SW 1271 (cell line): ENCODE measurements around the gene NFIB.

Experiments used
- DNase-seq, 2 experiments: peaks; one replicate each; lab custom pipeline; 2025; lab: John Stamatoyannopoulos, UW

NFIB gene

DNA sequence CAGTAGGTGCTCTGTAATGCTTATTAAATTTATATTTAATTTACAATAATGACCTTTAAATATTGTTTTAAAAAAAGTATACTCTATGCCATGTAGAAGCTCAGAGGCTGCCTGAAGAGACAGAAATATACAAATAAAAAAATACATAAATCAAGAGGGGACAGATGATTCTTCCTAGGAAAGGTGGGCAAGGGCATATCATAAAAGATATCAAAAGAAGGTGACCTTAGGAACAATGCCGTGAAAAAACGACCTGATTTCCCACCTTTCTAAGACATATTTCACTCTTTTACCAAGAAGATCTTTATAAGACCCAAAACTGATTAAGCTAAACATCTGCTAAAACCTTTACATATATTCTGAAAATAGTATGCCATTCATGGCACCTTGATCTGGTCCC is 128.9 kb downstream of the NFIB start:
- no peak for DNase-seq

DNA sequence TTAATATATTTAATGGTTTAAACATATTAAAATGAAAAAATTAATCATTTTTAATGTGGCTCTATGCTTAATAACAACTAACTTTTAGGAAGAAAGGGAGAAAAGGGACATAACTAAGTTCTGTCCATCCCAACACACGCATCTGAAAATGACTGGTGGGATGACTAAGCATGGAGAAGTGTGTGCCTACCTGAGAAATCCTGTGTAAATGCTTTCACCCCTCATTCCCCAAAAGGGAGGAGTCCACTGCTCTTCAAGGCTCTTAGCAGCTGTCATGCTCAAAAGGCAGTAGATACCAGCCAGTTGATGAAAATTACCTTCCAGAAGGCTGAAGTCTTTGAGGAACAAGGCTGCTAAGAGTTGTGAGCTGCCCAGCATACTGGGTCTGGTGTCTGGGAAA is 130.9 kb downstream of the NFIB start:
- no peak for DNase-seq

DNA sequence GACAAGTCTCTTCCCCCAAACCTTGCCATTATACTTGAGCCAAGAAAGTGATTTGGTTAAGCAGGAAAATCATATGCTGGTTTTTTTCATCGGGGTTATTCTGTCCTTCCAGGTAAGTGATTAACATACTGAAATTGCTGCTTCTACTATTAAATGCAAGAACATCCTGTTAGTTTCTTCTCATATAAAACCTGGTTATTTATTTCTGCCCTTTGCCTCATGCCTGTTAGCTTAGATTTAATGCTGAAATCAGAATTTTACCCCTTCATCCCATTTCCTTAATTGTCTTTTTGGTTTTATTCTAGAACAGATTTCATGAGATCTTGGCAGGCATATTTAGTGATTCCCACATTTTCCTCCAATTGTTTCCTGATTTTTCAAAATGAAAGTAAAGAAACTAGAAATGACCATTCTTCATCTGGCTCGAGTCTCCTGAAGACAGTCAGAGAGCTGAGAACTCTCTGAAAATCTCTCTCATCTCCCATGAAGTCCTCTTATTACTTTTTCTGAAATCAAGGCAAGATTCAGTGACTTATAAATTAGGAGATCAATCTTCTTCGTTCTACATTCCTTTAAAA is 132.9 kb downstream of the NFIB start:
- no peak for DNase-seq

DNA sequence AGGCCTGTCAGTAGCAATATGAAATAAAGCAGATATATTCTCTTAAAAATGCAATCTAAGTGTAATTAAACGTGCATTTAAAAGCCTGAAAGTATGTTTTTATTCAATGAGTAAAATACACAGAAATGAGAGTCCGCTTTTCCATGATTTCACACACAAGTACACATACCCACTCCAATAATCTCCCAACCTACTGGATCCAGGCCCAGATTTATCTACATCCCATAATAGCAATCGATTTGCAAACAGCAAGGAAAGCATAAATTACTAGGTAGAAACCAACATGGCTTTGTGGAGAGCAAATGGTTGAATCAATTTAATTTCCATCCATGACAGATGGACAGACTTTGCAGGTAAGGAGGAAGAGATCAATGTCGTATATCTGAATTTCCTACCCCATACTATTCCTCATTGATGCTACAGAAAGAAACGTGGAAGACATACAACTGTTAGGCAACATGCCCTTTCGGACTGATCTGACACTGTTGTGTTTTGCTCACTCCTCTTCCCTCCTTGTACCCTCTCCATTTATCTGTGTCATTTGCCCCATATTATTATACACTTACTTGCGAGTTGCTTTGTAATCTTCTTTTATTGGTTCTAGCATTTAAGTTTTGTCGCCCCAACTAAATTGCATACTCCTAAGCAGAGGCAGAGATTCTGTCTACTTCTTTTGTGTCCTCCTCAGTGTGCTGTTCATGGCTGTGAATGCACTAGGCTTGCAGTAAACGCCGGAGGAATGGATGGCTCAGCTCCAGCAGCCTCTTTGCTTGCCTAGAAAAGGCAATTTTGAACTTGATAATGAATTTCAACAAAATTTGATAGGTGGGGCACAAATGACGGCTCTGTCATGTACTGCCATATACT is 133.6 kb downstream of the NFIB start:
- no peak for DNase-seq

DNA sequence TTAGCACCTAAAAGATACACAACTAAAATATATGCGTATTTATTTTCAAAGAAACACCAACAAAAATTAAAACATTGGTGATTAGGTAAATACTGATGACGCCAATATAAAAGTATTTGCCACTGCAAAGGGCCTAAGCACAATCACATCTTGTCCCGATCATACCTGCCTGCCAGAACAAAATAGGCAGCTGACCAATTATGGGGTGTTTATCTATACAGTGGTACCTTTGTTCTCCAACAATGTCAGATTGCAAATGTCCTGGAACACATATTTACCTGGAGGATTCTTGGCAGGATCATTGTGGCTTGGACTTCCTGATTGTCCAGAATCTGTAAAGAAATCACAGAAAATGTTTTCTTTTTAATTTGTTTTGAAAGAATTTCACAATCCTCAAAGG is 134.5 kb downstream of the NFIB start:
- no peak for DNase-seq

DNA sequence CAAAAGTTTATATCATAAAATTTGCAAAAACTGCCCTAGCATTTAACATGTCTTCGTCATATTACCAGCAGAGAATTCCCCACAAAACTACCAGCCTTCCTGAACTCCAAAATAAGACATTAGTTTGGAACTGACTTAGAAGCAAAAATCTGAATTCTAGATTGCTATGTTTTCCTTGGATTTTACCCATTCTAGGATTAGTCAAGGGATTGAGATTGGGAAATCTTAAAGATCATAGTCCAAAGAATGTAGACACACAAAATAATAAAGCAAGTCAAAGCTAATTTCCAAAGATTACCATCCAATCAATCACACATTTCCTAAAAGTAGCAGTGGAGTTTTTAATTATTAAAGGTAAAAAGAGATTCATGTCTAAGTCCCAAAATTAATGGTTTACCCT is 138.2 kb downstream of the NFIB start:
- DNase-seq, result no peak

DNA sequence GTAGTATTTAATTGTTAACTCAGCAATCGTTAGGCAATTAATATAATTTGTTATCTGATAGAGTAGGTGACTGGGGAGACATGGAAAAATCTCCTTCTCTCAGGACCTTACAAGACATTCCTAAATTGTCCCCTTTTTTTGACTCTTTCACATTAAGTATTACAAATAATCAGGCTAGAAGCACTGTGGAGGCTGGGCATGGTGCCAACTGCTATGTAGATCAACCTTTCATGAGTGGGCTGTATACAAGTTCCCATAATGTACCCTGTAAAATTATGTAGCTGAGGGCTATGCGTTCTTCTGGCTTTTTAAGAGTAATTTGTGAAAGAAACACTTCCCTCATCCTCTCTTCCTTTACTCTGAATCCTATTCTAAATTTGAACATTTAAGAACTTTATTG is 140.2 kb downstream of the NFIB start:
- no peak for DNase-seq

DNA sequence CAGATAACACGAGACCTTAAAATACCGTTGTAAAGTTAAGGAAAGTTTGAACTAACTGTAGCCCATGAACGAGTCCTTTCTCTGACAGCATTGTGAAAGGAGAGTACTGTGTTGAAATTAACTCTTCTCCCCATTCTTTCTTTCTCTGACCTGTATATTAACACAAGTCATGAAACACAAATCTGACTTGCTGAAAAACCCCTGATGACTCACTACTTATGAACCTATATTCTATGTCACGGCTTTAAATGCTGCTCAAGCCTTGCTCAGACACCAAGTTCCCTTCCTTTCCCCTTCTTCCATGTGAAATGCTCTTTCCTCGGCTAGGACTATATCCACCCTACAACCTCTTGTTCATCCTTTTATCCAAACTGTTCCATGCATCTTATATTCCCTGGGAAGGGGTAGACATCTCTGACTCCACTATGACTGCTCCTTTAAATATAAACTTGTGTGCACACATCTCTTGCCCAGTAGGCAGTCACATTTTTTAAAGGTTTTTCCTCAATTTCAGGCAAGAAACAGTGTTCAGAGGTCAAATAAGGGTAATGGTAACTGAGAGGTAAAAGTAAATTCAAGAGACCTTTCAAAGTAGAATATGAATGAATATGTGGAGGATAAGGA is 142.9 kb downstream of the NFIB start:
- DNase-seq, result no peak

DNA sequence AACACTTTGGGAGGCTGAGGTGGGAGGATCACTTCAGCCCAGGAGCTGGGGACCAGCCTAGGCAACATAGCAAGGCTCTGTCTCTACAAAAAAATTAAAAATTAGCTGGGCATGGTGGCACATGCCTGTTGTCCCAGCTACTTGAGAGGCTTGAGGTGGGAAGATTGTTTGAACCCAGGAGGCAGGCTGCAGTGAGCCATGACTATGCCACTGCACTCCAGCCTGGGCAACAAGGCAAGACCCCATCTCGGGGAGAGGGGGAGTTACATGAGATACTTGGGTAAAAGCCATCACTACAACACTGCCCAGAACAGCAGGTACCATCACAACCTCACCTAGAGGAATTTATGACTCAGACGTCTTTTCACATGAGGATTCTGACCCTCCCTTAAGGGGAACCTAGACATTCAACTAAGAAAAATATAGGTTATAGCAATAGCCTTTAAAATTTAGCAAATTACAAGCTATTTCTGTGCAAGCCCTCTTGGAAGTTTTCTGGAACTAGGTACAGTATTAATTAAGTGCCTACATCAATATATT is 143.5 kb downstream of the NFIB start:
- no peak for DNase-seq

DNA sequence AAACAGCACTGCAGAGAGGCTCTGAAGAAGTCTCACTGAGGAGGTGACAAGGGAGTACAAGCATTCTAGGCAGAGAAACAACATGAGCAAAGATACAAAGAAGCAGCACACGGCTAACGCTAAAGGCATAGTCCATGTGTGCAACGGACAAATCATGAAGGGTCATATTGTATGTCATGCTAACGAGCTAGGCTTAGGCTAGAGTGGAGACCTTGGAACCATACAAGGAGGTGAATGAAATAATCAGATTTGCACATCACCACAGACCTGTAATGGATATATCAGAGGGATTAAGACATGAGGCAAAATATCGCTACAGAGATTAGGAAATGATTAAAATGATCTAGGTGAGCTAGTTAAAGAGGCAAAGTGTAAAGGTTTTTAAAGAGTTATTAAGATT is 145.6 kb downstream of the NFIB start:
- no peak for DNase-seq

DNA sequence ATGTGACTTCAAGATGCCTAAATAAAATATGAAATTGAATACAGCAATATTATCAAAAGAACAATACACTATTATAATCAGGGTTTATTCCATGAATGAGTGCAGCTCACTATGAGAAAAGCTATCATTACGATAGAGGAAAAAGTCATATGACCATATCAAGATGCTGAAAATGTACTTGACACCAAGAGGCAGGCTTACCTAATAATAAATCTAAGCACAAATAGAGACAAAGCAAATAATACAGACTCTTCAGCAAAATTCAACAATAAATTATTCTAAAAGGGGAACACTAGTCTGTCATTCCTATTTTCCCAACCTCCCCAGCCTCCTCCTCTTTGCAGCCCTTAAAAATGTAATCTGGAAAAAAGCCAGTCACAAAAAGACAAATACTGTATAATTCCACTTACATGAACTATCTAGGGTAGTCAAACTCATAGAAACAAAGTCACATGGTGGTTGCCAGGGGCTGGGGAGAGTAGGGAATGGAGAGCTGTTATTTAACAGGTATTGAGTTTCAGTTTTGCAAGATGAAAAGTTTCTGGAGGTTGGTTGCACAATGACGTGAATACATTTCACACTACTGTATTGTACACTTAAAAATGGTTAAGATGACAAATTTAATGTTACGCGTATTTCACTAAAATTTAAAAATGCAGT is 148.4 kb downstream of the NFIB start:
- no peak for DNase-seq

DNA sequence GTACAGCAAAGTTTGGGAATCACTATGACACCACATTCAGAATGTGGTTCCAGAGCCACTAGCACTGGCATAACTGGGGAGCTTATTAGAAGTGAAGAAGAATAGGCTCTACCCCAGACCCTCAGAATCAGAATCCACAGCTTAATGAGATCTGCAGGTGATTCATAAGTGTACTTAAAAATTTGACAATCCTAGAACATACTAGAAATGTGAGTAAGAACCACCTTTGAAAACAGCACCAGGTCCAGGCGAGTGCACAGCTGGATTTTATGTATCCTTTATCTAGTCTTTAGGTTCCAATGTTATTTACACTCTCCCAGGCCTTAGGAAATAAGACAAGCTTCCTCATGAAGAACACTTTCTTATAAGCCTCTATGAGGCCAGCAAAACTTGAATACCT is 149.0 kb downstream of the NFIB start:
- DNase-seq, result no peak

DNA sequence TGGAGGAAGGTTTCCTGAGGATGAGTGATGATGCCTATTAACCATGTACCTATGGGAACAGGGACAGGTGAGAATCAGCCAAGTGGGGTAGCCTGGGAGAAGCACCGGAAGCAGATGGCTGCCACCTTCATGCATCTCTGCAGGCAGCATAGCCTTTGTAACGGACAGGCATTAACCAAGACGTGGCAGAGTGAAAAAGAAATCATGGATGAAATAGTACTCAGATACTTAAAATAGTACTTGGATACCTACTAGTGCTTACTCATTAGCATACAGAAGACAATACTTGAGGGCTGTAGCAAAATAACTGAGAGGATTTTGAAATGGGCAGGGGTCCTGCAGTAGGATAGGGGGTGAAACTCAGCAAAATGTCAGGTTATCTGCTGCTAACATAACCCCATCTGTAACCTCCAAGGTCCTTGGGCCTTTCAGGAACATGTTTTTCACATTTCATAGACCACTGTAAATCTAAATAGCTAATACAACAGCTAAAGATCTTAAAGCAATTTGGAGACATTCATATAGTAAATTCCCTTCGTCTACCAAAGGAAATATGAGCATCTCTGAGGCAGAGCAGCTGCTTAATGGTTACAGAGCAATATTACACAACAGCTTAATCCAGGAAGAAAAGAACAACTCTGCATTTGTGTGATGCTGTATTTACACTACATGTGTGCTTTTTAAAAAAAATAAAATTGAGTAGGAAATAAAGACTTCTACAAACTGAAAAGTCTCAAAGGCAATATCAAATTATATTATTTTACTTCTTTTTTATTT is 154.3 kb downstream of the NFIB start:
- DNase-seq, result no peak

DNA sequence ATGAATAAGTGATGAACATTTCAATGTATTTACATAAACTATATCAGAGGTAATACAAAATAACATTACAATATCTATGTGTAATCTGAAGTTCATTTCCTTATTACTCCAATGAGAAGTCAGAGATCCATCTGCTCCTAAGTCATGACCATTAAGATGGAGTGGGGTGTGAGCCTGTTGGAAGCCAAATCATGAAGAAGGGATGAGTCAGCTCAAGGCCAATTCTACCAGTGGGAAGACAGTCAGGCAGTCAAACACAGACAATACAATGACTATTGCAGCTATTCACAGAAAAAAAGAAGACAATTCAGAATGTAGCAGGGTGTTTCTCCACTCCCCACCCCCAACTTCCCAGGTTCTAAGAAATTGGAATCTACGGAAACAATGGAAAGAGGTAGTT is 155.0 kb downstream of the NFIB start:
- no peak for DNase-seq

DNA sequence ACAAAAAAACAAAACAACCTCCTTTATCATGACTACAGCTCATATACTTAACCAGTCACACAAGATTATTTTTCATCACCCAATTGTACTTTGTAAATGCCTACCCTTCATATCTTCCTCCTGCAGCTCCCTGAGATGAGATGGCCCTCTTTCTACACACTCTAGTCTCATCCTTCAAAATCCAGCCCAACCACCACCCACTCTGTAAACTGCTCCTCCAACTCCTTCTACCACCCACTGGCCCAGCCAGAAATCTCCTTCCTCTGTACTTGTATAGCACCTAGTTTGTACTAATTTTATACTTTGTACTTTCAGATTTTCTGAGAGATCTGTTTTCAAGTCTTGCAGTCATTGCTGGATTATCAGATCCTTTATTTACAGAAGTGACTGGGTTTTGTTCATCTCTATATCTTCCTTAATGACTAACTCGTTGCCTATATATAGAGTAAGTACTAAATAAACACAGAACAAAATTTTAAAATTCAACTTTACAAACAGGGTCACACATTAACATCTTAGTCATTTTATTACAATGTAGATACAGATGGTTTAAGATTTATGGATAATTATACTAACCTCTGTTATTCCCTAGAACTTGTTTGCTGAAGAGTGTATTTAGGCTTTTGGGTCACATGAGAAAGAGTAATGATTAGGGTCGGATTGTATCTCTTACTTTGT is 155.7 kb downstream of the NFIB start:
- DNase-seq, result no peak

DNA sequence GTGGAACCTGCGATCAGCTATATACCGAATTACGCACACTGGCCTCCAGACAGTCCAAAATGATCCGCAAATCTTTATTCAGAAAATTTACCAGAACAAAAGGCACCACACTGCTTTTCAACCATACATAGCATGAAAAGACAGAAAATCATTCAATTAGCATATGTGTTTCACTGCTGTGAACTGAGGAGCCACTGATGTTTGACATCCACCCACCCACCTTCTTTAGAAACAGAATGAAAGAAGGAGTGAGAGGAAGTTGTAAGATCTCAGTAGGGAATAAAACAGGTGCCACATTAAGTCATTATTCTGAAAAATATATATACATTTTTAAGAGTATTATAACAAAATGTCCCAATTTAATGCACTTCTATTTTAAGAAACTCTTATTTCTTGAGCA is 156.8 kb downstream of the NFIB start:
- DNase-seq, result no peak

DNA sequence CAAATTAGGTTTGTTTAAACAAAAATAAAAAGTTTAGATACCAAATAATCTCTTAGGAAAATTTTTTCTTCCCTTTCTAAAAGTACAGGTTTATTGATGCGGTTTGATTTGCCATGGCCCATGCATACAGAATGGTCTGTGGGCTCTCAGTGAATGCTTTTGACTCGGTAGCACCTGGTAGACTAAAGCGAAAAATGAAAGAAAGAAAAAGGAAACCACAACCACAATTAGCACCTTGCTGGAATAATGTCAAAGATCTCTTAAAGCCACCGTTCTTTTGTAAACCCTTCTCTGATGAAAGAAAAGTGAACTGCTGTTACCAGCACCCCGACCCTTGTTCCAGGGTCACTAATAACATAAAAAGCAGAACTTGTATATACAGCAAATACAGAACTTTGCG is 157.9 kb downstream of the NFIB start:
- DNase-seq, result no peak

DNA sequence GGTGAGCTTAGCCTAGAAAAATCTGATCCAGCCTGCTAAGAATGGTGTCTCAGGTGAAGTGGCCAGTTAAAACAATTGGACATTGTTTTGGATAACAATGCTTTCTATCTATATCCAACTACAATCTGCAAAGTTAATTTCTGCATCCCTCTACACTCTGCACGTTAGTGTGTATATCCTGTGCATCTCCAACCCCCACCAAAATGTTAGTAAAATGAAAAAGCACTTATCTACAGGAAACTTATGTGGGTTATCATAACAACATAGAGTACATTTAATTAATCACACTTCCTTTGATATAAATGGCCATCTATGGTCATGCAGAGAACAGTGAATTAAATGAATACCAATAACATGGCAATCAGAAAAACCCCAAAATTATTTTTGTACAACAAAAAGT is 158.7 kb downstream of the NFIB start:
- no peak for DNase-seq

DNA sequence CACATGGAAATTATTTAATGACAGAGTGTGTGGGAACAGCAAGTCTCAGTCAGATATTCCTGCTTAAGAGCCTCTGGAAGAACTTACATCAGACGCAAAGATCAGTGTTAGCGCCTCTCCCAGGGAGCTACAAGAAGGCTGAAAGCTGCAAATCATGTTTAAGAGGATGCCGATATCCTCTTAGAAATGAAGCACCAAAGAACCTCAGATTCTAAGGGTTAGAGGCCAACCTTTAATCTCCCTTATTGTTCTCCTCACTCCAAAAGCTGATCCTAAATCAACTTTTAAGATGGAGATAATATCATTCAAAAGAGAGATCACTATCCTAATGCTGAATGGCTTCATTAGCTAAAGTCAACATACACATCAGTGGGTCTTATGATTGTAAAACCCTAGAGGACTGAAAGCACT is 160.6 kb downstream of the NFIB start:
- no peak for DNase-seq

DNA sequence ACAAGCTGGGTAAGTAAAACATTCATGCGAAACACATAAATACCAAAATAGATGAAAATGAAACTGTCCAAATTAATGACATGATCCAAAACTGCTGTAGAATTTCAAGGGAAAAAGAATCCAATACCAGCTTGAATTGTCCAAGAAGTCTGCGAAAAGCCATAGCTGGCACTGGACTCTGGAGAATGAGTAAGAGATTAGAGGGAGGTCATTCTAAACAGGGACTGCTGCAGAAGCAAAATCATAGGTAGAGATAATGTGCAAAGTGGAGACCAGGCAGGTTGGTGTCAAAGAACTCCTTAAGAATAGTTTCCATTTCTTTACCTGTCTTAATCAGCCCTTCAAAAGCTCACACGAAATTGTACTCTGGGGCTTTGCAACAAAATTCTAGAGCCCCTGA is 162.5 kb downstream of the NFIB start:
- no peak for DNase-seq

DNA sequence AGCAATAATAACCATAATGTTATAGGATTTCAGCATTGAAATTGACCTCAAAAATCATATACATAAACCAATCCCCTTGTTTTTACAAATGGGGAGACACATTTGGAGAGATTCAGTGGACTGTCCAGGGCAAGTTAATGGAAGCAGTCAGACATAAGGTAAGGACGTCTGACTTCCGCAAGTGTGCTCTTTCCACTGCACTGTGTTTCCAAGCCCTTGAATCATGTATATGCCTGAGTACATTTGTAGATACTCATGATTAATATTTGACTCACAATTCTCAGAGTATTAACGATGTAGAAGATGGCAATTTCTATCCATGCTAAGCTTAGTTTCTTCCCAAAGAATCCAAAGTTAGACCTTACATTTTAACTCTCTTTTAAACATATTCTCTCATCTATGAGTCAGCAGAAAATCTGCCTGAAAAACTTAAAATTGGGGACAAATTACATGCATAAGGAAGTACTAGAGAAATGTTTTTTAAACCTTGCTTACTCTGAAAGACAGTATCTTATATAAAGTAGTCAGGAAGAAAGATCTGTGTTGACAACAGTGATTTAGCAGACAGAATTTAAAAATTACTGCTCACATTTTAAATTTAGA is 165.3 kb downstream of the NFIB start:
- DNase-seq, result no peak
